SW 1271 (cell line): Measurements from ENCODE around the gene HIVEP2.

Experiments
- DNase-seq, 2 experiments: peaks; one replicate each; lab custom pipeline; 2025; lab: John Stamatoyannopoulos, UW

Gene HIVEP2

DNA sequence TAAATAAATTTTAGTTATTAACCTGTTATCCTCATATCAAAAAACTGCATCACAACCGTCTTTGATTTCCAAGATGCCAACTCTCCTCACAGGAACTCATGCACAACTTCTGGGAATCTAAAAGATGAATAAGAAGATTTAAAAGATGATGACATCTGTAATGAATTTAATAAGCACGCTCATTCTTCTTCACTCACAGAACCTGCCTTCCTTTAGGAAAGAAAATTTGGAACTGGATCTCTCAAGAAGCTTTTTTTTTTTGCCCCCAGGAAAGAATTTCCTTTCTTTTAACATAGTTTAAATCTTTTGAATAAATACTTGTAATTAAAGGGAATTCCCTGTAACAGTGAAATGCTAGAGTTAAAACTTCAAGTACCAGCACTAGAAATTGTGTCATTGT lies 161.5 kb downstream of the HIVEP2 start:
- DNase-seq, result no peak

DNA sequence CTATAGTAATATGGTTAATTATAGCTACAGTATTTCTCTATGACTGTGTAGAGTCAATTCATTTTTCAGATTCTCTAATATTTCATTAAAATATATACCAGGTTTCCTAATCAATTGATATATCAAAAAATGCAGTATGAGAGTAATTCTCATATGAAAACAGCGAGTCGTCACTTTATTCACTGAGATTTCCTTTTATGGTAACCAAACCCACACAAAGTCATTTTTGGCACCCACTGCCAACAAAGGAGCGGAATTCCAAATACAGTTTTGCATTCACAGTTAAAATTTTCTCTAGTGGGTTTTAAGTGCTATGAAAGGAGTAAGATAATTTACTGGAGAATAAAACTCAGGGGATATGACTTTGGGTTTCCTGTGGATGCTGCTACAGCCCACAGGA lies 163.8 kb downstream of the HIVEP2 start:
- no peak for DNase-seq

DNA sequence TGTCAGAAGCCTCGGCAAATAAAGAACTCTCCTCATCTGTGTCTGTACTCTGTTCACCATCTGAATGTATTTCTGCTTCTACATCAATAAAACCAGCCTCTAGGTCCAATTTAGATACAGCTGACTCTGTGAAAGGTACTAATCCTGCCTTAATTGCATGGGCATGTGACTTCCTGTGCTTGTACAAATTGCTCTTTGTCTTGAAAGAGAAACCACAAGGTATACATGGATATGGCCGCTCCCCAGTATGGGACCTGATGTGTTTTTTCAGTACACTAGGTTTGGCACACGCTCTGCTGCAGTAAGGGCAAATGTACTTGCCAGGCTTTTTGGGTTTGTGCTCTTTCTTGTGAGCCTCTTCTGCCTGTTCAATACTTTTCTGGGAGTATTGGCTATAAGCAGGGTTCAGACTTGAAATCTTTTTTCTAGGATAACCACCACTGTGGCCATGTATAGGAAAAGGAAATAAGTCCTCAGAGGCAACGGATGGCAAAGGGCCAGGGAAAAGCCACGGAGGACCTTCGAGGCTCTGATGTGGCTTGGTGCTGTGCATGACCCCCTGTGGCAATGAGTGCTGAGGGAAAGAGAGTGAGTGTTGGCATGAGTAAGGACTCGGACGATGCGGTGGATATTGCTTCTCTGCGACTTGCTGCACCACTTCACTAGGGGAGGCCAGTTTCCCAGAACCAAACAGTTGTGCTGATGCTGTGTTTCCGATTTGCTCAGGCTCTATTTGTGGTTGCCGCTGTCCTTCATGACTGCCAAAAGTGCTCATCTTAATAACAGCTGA lies 170.9 kb downstream of the HIVEP2 start:
- no peak for DNase-seq

DNA sequence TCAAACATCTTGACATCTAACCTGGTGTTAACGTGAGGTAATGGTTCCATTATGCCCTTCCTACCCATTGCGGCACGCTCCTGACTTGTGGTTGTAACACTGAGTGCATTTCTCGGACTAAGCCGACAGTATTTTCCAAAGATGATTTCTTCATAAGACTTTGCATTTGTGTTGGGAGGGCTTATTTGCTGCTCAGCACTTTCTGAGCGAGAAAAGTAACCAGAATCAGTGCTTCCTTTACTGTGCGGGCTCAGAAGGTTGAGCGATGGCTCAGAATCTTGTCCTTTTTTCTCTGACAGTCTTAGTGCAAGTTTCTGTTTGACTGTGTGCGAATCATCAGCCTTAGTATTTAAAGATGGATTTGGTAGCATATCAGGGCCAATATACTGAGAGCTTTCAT lies 171.7 kb downstream of the HIVEP2 start:
- no peak for DNase-seq

DNA sequence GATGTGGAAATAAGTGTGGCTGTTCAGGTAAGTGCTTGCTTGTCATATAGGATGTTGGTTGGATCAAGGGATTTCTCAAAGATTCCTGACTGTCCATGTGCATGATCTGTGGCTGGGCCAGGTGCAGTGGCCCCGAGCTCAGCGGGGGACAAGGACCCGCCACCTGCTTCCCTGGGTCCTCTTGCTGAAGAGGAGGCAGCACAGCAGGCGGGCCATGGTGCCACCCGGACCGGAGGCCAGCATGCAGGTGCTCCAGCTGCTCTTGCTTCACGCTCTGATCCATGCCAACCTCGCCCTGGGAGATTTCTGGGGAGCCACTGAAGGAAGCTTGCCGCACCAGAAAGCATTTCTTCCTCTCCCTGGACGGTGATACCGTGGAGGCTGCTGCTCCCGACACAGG lies 173.8 kb downstream of the HIVEP2 start:
- no peak for DNase-seq

DNA sequence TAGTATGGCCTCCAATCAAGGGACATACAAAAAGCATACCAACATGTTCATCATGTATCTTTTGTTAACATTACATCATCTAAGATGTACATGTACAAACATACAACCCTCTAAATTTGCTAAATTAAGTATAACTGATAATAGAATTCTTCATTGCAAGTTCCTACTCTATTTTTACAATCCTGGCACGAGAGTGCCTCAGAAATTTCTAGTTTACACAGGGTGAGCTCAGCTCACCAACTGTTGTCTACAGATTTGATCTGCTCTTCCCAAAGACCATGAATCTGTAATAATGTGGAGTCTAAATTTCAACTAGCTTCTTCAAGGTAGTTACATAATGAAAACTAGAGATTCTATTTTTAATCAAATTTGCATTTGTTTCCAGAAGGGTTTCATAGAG lies 179.7 kb downstream of the HIVEP2 start:
- DNase-seq, result no peak

DNA sequence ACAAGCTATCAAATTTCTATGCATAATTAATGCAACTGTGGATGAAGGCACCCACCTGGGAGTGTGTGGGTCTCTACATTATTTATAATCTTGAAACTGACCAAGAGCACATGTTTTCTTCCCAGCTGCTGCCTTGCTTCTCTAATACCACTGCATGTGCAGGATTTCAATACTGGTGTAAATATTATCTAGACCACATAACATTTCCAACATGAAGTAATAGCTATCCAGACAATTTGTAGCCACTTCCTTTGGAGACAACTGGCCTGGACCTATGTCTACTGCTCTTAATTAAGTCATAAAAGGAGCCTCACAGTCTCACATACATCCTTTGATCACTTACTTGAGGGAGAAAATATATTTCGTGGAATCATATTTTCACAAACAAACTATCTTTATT lies 180.7 kb downstream of the HIVEP2 start:
- DNase-seq, result no peak

DNA sequence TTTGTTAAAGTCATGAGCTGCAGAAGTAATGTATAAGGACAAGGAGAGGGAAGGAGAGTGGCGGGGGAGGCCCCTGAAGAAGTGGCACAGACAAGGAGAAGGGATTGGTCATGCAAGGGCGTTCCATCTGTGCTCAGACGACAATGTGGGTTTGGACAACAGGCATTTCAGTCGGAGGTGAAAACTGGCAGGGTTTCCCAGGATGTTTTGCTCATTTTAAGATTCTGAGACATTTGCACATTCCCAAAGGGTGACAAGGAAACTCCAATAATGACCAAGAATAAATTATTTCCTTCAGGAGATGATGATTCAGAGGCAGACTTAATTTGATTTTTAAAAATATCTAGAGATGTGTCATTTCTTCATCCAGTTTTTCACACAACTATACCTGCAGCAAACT lies 181.8 kb downstream of the HIVEP2 start:
- DNase-seq, result peak in 1 of 2 experiments; percentile 32

DNA sequence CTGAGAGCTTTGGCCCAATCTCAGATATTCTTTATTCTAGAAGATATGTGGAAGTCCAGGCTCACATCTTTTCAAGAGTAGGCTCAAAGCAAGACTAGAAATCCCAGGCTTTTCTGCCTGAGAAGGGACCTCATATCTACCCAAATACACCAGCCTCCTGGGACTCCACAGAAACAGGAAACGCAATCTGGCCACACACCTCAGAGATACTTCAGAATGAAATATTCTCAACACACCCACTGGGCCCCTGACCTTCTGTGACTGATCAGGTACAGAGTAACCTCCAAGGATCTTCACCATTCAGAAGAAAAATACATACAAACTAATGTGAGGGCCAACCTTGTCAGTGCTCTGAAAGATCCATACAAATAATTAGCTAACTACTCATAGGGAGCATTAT lies 183.2 kb downstream of the HIVEP2 start:
- DNase-seq, result no peak

DNA sequence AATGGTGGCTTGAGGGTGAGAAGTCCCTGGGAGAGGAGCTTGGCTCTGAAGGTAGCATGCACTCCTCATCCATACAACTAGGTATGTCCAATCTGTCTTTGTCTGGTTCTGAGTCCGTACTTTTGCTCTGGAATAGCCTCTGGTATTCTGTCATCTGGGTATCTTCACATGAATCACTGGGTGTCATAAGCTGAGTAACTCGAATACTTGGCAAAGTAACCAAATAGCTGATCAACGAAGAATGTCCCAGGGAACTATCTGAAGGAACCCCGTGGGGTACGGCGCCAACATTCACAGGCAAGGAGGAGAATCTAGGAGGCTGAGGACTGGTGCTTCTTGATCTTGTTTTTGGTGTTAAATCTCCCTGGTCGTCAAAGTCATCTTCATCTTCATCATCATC lies 184.8 kb downstream of the HIVEP2 start:
- no peak for DNase-seq

DNA sequence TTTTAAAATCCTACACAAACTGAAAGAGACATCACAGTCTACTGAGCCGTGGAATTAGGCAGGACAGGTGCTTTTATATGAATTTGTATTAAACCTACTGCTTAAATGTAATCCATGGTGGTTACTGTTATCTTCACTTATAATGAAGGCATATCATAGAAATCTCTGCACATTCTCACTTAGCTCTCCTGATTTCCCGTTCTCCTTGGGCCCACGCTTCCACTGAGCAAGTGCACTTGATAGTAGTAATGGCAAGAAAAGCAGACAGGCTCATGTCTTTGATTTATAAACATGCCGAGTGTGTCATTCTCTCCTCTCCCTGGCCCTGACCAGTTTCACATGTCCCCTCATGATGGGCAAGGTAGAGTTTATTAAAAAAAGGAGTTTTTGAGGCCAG lies 186.3 kb downstream of the HIVEP2 start:
- DNase-seq, result no peak

DNA sequence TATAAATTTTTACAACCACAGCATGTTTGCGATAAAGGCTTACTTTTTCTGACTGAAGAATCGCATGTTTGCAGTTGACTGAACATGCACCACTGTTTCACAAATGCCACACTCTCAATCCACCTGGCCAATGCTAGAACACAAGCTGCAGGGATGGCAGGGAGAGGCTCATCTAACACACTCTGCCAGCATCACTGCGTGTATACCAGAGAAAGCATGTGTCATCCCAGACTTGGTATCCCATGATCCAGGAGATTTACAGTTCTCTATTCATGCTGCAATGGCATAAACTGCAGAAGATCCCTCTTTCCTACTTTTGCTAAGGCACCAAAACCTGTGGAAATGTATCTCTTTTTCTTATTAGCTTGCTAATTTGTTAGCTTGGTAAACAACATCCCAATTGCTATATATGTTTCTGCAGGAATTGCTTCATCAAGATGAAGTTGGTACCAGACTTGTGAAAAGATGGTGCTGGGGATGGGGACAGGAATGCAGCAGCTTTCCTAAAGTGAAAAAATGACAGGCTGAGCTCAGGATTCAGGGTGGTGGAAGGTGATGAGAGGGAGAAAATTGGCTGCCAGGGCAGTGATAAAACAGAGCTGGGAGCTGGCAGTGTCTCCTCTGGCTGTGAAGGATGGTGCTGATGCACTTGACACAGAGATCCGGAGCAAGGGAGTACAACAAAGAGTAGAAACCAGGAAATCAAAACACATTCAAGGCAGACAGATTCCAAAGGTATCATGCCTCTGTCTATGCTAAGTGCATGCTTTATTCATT lies 186.9 kb downstream of the HIVEP2 start:
- no peak for DNase-seq

DNA sequence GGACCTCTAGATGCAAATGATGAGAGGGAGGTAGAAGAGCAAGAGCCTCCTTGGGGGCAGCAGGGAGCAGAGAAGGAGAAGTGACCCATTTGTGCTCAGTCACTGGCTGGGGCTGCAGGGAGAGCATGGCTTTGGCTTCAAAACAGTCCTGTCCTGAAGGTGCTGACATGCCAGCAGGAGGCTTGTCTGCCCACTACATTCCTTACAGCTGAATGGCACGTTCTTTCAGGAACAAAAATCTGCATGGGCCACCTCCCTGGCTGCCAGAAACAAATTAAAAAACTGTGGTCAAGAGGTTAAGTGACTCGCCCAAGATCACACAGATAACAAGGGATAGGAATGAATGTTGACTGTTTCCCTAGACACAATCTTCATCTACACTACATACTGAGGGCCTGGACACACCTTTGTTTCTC lies 188.8 kb downstream of the HIVEP2 start:
- peak; percentile 47 to 83 for DNase-seq

DNA sequence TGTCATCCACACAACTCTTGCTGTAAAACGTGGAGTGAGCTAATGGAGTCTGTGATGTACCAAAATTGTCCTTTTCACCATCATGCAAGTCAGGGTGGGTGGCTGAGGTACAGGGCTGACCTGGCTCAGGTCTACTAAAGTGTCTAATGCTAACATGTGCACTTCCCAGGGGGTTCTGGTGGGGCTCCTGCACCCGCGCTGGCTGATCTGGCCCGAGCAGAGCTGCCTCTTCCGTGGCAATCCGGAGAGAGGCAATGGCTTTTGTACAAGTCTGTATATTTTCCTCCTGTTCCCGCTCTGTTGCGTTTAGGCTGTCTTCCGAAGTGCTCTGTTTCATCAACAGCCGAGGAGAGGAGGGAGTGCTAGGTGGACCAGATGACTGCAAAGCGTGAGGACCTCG lies 191.8 kb downstream of the HIVEP2 start:
- DNase-seq, result no peak

DNA sequence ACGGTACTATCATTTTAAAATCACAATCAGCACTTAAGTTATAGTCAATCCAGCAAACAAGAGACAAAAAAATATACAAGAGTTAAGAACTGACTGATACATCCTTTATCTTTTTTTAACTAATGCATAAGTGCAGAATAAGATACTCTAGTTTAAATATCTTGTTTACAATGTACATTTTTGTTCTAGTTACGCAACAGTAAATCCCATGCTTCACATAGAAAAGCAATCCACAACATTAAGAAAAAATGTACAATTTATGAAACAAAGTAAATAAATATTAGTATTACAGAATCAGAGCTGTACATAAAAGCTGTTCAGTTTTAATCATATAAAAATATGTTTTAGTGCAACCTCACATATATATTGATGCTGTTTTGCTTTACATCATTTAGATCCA lies 192.6 kb downstream of the HIVEP2 start:
- no peak for DNase-seq

DNA sequence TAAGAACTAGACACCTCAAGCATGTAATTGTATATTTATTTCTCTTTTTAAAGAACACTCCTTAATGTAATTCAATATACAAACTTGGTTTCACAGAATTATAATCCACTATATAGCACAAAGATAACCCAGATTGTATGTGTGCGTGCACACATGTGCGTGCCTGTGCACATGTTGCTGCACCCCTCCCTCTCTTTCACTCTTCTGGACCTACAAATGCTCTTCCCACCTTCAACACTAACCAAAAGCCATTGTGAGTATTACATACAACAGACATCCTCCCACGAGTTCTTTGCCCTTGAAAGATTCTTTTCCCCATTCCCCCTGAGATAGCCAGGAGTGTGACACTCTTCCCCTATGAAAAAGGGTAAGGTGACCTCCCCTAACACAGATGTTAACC lies 193.5 kb downstream of the HIVEP2 start:
- no peak for DNase-seq

DNA sequence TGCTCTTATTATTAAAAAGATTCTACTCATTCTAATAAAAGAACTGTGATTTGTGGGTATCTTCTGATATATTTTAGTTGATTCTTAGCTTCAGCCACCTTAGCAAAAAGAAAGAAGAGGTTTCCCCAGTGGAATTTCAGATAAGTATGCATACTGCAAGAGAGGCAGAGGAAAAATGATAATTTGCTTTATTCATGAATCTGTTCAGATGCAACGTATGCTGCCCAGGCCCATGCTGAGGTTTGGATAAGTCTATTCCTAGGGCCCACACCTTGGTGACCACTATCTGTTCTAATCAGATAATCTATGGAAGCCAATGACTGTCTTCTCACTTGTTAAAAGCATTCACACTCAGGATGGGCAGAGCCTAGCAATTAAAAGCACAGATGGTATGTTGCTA lies 194.0 kb downstream of the HIVEP2 start:
- DNase-seq, result no peak

DNA sequence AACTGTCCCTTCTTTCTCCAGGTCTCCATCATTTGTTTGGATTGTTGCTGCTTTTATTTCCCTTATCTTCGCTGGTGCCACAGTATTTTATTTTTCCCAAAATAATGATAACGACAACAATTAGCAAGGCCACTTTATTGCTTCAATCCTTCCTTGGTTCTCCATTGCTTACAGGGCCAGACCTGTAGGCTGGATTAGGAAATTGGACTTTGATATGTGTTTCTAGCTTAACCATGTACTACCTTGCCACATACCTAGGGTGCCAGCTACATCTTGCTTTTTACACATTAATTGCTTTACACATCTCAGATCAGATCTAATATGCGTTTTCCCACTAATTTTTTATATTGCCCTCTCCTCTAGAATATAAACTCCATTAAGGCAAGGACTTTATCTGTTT lies 195.4 kb downstream of the HIVEP2 start:
- no peak for DNase-seq

DNA sequence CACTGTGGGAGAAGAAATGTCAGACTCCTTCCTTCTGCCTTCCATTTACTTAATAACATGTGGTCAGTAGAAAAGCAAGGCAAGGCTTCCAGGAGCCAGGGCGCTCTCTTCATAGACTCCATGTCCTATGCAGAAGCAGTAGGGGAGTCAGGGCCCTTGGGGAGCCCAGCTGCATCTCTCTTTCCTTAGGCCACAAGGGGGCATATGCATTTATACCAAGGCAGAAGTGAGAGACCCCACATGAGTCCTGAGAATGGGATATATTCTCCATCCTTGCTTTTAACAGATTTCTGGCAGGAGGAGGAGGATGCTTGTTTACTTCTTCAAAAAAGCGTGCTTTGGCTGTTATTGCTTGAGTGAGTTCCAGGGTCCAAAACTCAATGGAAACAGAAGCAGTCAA lies 198.5 kb downstream of the HIVEP2 start:
- DNase-seq, result peak in 1 of 2 experiments; percentile 26

DNA sequence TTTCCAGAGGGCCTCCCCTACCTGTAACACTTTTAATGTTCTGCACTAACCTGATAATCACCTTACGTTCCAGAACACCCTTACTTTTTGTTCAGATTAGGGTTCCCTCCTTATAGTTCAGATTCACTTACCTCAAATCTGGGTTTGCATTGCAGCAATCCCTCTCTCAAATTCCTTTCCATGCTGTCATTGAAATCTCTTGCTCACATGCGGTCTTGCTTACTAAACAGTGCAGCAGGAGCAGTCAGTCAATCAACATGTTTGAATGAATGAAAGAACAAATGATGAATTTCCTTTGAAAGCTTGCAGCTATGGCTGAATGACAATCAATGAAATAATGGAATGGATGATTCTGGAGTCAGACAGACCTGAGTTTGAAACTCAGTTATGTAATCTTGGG lies 200.1 kb downstream of the HIVEP2 start:
- DNase-seq, result no peak

DNA sequence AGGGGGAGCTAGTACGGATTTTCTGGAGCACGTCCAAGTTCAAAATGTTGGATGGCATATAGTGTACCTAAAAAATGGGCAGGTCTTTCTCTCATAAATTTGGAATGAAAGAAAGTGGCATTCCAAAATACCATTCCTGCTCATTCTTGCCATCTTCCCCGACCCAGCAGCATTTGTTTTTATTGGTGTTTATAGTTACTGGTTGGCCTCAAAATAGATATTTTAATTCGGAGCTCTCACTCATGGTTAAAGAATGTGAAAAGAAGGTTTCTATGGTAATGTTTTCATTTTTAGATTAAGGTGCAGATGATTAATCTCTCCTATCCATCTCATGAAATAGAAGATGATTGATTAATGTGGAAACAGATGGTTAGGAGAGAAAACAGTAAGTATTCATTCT lies 204.5 kb downstream of the HIVEP2 start:
- no peak for DNase-seq

DNA sequence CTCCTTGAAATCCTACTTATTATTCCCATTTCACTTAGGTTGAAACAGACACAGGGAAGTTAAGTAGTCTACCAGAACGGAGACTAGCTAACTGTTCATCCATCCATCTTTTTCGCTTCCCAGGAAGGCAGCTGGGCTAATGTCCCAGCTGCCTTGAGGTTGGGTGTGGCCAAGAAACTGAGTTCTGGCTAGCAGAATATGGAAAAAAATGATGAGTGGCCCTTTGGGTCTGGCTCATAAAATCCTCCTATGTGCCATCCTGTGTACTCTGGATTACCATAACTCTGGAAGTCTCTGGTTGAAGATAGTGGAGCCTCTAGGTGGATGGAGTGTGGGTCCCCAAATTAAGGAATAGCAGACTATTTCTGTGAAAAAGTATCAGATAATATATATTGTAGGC lies 206.2 kb downstream of the HIVEP2 start:
- DNase-seq, result no peak

DNA sequence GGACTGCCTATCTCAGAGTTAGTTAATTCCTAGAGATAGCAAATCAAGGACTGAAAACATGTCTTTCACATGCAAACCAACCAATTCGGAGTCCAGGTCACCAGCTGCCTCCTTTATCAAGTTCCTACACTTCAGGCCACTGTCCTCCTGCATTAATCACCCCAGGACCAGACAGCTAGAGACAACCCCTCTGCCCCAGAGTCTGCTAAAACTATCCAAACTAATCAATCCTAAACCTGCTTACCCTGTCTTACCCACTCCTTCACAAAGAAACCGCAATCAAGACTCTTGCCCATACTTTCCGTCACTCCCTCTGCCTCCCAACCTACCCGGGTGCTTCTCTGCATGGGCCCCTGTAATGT lies 207.0 kb downstream of the HIVEP2 start:
- DNase-seq, result no peak
